Heart left ventricle (tissue), 13 donors: ENCODE data around the gene NCOA3.

Source experiments
- CTCF ChIP-seq, 12 donors: fragments of 200-600 bp; sonication (generic) in 4 of 12; IDR thresholded peaks; one replicate each; pipeline versions ENCODE4 v1.5.0 to v1.8.0; 2018 to 2022; ENCODE audit warnings: antibody characterized with exemption in 12 of 12, mild to moderate bottlenecking in 5 of 12
- POLR2A ChIP-seq, 2 donors: fragments of 450-650 bp; IDR thresholded peaks; one replicate each; pipeline ENCODE4 v1.6.1; 2017; ENCODE audit warnings: antibody characterized with exemption in 2 of 2, mild to moderate bottlenecking in 2 of 2, moderate library complexity in 2 of 2
- donor health status: ischemic (EF 13 %, LVEDD 7.1; RV severe dilation, severe dysfunction).
- donor health status: DM: no; HTN: yes; CAD: no.
- donor health status: DM: no; HTN: no; CAD: no.
- donor health status: ischemic (EF 25% LVEDD 6.9; RV normal size, moderate dysfunction).
- donor health status: ischemic (EF 25% LVEDD 5.7; RV mildly dilated, moderate dysfunction).
- donor health status: ischemic (EF 35%, LVEDD 5.7; RV mildly dilated, moderate dysfunction).
- donor health status: nonischemic (EF 11% LVEDD 7.7; RV severe dilation, severe dysfunction).
- donor health status: DM: yes; HTN: yes; CAD: no.
- donor health status: PGD.
- donor health status: ischemic (EF 29% LVEDD 5.4; RV normal size, mild dysfunction).
- donor health status: nonischemic (EF 23%, LVEDD 6.1; RV moderate dilation, normal function).

DNA sequence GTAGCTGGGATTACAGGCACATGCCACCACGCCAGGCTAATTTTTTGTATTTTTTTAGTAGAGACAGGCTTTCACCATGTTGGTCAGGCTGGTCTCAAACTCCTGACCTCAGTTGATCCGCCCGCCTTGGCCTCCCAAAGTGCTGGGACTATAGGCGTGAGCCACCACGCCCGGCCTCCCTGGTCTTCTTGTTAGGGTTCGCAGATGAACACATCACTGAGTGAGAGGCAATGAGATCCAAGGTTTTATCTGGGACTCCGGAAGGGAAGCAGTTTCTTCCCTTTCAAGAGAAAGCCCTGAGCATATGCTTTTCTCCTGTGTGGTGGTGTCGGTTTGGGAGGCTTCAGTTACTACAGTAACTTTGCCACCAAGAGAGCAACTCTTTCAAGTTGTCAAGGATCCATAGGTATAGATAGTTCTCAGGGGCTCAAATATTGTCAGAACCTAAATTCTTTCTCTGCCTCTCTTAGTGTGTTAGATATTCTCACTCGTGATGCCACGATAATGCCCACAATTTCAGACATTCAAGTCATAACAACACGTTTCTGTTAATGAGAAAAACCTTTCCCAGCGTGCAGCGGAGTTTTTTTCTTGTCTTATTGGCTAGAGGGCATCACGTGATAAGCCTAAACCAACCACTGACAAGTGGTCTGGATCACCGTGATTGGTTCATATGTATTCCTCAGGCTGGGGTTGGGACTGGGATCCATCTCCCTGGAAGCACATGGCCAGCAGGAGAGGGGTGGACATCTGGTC is 36.2 kb upstream of the NCOA3 start:
- TF ChIP-seq CTCF (IDR thresholded peaks at IDR 0.05) (no peak), POLR2A (IDR thresholded peaks at IDR 0.05) (no peak)
